GM20000 (cell line): ENCODE data around the gene HPS6.

Experiments used
- DNase-seq: peaks from one replicate; pipeline ENCODE4 v3.0.0; 2012; ENCODE audit warnings: low spot score
- CTCF ChIP-seq: IDR thresholded peaks from 2 replicates; pipeline ENCODE4 v1.5.1; 2012; ENCODE audit warnings: mild to moderate bottlenecking, control low read depth; ENCODE audit errors: extremely low read depth, missing control alignments

The HPS6 gene

DNA sequence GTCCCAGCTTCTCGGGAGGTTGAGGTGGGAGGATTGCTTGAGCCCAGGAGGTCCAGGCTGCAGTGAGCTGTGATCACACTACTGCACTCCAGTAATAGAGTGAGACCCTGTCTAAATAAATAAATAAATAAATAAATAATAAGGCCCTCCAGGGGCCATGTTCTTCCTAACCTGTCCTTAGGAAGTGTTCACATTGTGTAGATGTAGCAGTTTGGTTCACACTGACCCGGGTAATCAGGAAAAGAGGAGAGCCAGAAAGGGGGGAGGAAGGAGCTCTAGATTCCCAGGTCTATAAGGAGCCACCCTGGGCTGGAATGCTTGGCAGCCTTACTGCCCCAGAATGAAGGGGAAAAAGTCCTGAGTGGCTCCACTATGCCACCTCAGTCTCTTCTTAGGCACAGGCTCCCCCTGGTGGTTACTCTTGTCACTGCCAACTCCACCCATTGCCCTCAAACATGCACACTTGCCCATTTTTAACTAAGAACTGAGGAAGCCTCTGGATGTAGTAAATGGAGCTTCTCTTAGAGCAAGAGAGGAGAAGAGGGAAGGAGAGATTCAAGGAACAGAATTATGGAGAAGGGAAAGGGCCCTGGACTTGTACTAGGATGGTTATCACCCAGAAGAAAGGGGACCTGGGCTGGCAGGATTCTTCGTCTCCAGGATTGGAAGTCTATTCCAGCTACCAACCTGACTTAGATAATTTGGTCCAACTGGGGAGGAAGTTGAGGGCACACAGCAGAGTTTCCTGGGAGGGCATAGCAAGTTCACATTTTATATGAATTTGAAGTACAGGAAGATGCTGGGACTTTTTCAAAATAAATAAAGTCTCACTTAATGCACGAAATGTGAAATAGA, 7.8 kb downstream of the HPS6 start:
- peak; percentile 85 for DNase-seq
- TF ChIP-seq CTCF: peak; percentile 85

DNA sequence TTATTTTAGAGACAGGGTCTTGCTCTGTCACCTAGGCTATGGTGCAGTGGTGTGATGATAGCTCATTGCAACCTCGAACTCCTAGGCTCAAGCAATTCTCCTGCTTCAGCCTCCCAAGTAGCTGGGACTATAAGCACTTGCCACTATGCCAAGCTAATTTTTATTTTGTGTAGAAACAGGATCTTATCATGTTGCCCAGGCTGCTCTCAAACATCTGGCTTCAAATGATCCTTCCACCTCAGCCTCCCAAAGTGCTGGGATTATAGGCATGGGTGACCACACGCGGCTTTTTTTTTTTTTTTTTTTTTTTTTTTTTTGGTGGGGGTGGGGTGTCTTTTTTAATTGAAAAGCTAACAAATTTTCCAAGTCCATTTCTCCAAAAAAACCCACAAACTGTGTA, 18.4 kb downstream of the HPS6 start:
- no peak for DNase-seq
- TF ChIP-seq CTCF: no peak

GRCh38 chr10:102085336-102085735, 20.2 kb downstream of the HPS6 start:
- no peak for DNase-seq

GRCh38 chr10:102086196-102086595, 21.0 kb downstream of the HPS6 start:
- DNase-seq: no peak

More at GRCh38 chr10:102085336-102085735, 20.2 kb downstream of the HPS6 start:
- no peak for TF ChIP-seq CTCF

GRCh38 chr10:102090772-102091171, 25.6 kb downstream of the HPS6 start:
- no peak for TF ChIP-seq CTCF
- no peak for DNase-seq

More at GRCh38 chr10:102086196-102086595, 21.0 kb downstream of the HPS6 start:
- TF ChIP-seq CTCF: no peak

DNA sequence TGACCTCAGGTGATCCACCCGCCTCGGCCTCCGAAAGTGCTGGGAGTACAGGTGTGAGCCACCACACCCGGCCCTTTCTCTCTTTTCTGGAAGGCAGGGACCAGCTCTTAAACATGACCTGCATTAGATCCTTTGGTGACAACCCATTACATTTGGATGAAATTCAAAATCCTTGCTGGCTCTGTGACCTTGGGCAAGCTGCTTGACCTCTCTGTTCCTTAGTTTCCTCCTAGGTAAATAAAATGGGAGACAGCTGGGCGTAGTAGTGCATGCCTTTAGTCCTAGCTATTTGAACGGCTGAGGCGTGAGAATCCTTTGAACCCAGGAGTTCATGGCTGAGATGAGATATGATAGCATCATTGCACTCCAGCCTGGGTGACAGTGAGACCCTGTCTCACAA, 31.3 kb downstream of the HPS6 start:
- no peak for TF ChIP-seq CTCF
- DNase-seq: no peak

GRCh38 chr10:102101152-102101551, 36.0 kb downstream of the HPS6 start:
- TF ChIP-seq CTCF: no peak
- no peak for DNase-seq
